T-helper 22 cell (primary cell): ENCODE data around the gene UNC13D.
"Not testable (repeated sequence)": the region's sequence is repeated elsewhere in the genome, so short reads cannot be mapped to it uniquely, and the experiment has no call there.

Experiments
- DNase-seq: peaks from one replicate; pipeline ENCODE4 v3.0.0-alpha.2; 2020; ENCODE audit warnings: low read depth

Gene UNC13D

DNA sequence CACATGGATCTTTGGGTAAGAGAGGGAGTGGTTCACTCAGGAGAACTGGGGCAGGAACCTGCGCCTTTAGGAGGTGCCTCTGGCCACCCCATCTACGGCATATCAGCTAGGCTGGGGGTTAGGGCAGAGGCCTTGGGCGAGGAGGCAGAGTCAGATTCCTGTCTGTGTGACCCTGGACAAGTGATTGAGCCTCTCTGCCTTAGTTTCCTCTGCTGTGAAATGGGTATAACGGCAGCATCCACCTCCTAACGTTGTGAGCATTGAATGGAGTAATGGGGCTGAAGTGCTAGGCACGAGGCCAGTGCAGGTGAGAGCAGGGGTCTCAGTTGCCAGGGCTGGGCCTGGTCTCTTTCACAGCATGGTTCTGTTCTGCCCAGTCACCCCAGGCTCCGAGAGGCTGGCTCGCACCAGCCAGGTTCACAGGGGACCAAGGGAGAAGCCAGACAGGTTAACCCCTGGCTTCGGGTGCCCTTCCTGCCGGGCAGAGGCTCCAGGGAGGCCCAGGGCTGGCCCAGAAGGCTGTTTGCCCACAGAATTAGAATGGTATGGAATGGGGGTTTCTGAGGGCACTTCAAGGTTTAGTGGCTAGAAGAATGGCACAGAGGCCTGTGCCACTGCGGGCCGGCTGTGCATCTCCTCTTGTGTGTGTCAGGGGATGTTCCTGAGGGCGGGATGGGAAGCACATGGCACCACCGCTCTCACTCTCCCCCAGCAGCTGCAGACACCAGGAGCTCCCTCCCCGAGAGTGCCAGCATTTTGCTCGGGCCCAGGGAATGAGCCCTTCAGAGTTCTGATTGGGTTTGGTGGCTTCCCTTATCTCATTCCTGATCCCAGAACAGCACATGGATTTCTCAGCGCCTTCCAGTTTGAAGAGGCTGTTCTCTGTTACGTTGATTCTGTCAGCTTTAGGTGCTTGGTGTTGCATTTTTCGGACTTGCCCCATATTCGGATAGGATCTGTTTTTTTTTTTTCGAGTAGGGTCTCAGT, 23.8 kb downstream of the UNC13D start:
- DNase-seq, result no peak

DNA sequence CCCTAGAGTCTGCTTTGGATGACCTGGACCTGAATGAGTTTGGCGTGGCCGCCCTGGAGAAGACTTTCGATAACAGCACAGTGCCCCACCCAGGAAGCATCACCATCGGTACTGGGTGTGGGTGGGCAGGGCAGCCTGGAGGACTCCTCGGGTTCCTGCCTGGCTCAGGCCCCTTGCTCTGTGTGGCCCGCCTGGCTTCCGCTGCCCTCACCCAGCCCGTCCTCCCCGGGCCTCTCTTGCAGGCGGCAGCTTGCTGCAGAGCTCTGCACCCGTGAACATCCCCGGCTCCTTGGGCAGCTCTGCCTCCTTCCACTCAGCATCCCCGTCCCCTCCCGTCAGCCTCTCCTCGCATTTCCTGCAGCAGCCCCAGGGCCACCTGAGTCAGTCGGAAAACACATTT, 24.5 kb downstream of the UNC13D start:
- DNase-seq, result no peak

DNA sequence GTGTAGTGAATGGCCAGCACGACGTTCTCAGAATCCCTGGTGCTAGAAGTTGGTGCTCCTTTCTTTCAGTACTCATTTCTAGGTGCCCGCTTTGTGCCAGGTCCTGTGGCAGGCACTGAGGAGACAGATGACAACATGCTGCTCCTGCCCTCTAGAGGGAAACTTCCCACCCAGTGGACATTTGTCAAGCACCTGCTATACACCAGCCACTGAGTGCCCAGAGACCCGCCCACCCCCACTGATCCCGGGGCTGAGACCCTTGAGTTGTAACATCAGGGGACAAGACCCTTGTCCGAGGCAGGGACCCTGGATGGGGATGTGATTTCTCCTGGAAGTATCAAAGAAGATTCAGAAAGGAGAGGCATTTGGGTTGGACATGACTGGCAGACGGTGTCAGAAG, 25.1 kb downstream of the UNC13D start:
- DNase-seq, result no peak

DNA sequence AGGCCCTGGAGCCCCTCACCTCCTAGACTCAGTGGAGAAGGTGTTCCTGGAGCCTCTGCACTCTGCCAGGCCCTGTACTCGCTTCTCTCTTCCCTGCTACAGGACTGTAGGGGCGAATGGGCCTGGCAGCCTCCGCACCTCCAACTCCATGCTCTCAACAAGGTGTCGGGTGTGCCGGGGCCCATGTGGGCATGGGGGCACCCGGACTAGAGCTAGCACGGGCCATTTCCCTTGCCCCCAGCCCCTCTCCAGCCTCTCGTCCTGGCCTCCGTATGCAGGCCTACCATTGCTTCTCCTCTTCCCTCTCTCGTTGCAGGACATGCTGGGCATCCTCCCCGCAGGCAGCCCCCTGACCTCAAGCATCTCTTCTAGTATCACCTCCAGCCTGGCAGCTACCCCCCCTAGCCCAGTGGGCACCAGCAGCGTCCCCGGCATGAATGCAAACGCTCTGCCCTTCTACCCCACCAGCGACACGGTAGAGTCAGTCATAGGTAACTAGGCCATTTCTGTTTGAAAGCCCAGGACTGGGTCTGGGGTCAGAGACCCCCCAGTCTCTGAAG, 25.8 kb downstream of the UNC13D start:
- no peak for DNase-seq

DNA sequence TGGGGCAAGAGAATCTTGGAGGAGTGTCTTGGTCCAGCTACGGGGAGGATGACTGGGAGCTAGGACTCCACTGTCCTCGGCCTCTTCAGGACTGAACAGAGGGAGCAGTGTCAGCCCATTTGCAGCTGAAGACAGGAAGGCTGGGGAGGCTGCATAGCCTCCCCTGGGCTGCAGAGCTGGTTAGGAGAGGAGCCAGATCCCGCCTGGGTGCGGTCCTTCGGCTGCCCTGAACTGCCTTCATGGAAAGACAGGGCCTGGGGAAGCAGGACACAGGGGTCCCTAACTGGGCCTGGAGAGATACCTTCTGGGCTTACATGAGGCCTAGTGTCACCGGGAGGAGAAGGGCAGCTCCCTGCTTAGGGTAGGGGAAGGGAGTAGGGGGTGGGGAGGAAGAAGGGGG, 26.6 kb downstream of the UNC13D start:
- DNase-seq, result no peak

DNA sequence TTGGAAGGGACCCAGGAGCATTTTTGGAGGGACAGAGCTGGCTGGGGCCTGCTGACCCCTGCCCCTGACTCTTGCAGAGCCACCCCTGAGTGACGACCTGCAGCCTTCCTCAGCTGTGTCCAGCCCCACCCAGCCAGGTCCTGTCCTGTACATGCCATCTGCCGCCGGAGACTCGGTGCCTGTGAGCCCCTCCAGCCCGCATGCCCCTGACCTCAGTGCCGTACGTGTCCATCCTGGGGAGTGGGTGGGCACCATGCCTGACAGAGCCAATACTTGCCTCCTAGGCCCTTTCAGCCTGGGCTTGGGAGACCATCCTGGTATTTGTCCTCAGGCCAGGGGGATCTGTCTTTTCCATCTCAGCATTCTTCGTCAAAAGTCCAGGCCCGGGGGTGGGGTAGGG, 27.5 kb downstream of the UNC13D start:
- DNase-seq, result no peak

DNA sequence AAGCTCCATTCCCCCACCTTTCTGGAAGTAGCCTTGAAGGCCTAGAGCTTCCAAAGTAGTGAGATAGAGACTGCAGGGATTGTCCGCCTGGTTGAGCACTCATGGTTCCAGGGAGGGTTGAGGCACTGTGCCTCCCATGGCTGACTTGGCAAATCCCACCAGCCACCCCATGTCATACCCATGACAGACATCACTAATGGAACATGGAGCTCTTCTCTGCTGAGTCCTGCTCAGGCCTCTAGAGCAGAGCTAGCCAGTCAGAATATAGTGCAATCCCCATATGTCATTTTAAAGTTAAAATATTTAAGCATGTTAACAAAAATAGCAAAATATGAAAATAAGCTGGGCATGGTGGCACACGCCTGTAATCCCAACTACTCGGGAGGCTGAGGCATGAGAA, 28.8 kb downstream of the UNC13D start:
- no peak for DNase-seq

DNA sequence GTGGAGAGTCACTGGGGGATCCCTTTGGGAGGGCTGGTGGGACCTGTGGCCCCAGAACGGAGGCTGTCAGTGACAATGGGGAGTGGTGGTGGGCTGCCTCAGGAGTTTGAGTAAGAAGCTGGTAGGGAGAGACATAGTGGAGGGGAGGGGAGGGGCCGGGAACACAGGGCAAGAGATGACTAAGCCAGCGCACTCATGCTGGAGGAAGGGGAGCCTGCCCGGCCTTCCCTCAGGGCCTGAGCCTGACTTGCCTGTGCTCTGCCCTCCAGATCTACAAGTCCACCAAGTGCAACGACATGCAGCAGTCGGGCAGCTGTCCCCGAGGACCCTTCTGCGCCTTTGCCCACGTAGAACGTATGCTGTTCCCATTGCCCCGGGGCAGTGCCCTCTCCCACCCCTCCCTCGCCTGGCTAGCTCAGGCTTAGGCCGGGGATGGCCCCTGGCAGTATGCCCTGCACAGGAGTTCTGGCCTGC, 29.3 kb downstream of the UNC13D start:
- DNase-seq, result no peak

DNA sequence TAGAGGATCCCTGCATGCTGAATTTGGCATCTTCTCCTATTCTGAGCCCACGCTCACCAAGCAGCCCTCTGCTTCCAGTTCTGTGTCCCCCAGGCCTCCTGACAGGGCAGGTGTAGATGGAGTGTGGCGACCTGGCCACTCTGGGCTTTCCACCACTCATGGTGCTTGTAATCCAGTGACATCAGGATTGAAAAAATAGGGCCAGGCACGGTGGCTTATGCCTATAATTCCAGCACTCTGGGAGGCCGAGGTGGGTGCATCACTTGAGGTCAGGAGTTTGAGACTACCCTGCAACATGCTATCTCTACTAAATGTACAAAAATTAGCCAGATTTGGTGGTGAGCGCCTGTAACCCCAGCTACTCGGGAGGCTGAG, 30.2 kb downstream of the UNC13D start:
- DNase-seq, result no peak

DNA sequence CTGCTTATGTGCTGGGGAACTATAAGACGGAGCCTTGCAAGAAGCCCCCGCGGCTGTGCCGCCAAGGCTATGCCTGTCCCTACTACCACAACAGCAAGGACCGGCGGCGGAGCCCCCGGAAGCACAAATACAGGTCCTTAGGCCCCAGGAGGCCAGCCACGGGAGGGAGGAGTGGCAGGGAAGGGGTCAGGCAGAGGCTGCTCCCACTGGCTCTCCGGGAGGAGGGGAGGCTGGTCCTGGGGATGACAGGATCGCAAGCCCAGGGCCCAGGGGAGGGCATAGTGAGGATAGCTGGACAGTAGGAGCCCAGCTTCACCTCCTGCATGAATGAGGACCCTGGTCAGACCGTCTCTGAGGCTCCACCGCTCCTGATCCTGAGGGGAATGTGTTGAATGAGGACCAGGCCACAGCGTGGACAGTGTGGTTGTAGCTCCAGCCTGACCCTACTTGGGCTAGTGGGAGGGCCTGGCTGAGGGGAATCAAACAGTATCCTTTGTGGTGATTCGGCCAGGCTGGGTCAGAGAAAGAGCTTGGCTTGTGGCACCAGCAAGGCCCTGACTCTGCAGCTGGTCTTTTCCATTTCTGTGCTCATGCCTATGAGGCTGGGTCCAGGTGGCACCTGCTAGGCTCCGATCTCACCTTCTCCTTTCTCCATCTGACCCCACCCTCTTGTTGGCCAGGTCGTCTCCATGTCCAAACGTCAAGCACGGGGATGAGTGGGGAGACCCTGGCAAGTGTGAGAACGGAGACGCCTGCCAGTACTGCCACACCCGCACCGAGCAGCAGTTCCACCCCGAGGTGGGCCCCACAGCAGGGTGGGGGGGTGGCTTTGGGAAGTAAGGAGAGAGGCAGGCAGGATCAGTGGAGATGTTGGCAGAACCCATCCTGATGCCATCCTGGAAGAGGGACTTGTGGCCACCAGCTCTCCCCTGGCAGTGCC, 30.9 kb downstream of the UNC13D start:
- DNase-seq, result no peak

DNA sequence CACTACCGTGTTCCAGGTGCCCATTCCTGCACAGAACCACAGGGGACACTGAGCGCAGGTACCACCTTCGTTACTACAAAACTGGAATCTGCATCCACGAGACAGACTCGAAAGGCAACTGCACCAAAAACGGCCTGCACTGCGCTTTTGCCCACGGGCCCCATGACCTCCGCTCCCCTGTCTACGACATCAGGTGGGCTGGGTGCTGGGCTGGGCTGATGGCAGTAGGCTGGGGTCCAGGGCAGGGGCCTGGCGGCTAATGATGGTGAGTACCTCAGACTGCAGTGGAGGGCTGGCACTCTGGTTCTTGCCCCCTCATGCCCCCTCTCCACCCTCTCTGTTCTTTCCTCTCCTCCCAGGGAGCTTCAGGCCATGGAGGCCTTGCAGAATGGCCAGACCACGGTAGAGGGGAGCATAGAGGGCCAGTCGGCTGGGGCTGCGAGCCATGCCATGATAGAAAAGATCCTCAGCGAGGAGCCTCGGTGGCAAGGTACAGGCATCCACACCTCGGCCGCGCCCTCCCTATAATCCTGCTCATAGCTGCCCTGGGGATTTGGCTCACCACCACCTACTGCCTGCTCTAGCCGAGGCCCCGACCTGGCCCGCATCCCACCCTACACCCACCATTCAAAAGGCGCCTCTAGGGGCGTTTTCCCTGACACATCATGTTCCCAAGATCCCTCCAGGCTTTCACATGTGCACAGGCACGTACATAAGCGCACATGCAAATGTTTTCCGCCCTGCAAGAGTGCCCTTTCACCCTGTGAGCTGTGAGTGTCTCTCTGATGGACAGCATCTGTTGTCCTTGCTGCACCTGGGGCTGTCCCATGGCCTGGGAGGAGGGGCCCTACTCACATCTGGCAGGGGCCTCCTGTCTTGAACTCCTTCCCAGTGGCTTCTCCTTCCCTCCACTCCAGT, 31.8 kb downstream of the UNC13D start:
- no peak for DNase-seq

DNA sequence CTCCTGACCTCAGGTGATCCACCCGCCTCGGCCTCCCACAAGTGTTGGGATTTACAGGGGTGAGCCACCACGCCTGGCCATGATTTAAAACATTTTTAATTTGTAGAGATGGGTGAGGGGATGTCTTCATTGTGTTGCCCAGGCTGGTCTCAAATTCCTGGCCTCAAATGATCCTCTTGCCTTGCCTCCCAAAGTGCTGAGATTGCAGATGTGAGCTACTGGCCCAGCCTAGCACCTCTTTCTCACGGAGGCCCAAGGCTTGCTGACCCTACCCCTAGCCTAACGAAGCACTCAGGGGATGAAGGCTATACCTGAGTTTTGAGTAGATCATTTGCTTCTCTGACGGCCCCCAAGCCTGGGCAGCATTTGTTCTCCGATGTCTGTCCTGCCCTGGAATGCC, 33.0 kb downstream of the UNC13D start:
- no peak for DNase-seq

DNA sequence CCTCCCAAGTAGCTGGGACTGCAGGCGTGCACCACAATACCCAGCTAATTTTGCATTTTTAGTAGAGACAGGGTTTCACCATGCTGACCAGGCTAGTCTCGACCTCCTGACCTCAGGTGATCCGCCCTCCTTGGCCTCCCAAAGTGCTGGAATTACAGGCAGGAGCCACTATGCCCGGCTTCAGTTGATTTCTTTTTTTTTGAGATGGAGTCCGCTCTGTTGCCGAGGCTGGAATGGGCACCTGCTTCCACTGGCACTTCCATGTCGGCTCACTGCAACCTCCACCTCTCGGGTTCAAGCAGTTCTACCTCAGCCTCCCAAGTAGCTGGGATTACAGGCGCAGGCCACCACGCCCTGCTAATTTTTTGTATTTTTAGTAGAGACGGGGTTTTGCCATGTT, 33.4 kb downstream of the UNC13D start:
- DNase-seq, result not testable (repeated sequence)

DNA sequence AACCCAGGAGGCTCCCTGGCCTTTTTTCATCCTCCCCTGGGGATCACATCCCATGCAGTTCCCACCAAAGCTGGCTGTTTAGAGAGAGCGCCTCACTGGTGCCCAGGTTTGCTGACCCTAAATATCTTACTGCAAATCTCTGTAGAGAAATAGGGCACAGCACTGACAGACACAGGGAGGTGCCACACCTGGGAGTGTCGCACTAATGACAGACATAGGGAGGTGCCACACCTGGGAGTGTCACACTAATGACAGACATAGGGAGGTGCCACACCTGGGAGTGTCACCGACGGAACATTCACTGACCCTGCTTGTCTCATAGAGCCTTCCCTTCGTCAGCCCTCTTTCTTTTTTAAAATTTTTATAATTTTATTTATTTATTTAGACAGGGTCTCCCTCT, 34.0 kb downstream of the UNC13D start:
- DNase-seq, result no peak

DNA sequence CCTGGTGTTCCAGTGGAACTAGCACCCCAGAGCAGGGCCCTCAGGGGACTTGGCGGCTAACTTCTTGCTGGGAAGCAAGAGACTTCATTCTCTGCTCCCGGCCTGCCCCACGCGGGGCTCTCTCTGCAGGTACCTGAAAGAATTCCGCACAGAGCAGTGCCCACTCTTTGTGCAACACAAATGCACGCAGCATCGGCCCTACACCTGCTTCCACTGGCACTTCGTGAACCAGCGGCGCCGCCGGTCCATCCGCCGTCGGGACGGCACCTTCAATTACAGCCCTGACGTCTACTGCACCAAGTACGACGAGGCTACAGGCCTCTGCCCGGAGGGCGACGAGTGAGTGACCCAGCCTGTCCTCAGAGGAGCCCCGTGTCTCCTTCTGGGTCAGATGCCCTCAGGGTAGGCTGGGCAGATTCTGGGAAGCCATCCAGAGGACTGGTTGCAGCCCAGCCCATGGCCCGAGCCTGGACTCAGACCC, 34.5 kb downstream of the UNC13D start:
- no peak for DNase-seq

DNA sequence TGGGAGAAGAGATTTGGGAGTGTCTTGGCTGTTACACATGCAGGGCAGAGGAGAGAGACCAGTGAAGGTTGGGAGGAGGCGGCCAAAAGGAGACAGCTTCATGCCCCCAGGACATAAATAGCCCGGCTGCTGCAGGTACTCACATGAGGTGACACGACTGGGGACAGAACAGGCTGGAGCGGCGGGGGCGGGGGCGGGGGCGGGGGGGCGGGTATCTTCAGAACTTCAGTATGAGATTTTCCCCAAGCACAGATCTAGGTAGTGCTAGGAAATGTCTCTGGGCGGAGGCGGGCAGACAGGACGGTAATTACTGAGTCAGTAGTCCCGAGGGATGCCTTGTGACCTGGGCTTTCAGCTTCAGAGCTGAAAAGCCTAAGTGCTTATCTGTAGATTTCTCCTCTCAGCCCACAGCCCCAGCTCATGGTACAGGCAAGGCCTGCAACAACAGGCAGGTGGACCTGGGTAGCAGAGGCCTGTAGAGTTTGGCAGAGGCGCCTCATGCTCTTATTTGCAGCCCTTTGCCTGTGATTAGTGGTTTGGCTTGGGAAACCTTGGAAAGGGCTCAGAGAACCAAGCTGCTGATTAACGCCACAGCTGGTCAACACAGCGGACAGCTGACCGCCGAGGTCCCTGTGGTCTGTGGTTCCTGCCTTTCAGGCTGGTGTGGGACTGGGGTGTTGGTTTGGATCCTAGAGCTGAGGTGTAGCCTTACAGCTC, 35.1 kb downstream of the UNC13D start:
- DNase-seq, result no peak

DNA sequence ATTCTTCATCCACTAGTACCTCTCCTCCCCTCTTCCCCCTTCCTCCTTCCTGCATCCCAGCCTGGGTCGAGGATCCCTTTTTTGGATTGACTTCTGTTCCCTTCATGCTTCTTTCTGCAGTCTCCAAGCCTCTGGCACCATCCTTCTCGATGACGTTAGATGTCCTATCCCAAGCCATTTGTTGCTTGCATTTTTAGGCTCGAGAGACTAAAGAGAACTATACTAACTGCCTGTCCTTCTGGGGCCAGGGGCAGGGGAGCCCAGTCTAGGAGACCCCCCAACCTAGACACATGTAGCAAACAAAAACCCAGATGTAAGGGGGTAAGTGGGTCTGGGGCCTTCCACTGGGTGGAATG, 35.7 kb downstream of the UNC13D start:
- DNase-seq, result no peak

DNA sequence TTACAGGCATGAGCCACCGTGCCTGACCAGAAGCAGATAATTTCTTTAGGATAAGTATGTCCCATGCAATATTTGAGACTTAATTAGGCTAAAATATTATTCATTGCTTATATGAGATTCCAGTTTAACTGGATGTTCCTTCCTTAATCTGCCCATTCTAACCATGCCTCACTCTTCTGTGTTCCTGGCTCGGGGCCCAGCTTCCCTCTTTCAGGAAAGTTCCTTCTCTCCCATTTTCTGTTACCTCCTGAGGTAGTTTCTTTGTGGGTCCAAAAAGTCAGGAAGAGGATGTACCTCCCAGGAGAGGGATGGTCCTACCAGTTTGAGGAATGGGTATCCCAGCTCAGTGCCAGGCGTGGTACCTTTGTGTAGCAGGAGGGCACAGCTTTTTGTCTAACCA, 36.3 kb downstream of the UNC13D start:
- no peak for DNase-seq

DNA sequence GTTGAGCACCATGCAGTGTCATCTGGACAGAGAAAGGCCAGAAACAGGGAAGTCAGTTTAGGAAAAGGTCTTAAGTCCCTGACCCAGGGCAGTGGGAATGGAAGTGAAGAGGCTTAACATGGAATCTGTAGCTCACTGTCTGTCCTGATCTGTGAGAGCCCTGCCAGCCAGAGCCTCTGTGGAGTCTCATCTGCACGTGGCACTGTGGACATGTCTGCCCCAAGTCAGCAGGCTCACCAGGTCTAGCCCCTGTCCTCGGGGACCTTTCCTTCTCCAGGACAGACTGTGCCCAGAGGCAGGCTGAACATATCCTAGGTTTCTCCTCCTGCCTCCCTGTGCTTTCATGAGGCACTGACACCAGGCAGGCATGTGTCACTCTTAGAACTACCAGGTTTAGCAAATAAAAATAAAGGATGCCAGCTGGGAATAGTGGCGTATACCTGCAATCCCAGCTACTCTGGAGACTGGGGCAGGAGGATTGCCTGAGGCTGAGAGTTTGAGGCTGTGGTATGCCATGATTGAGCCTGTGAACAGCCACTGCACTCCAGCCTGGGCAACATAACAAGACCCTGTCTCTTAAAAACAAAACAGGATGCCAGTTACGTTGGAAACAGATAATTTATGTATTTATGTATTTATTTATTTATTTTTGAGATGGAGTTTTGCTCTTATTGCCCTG, 37.2 kb downstream of the UNC13D start:
- no peak for DNase-seq

DNA sequence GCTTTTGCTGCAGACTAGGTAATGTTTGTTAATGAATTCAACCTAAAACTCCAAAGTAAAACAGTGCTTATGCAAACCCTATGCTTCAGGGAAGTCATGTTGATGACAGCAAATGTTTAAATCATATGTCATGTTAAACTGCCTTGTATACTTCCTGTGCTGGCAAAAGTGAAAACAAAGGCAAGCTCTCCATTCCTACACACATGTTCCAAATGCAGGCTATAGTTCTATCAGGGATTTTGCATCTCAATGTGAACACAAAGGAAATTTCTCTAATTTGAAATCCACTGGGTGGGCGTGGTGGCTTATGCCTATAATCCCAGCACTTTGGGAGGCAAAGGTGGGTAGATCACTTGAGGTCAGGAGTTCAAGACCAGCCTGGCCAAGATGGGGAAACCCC, 40.3 kb downstream of the UNC13D start:
- DNase-seq, result no peak
